AG08395 (cell line): Measurements from ENCODE around the gene KCNN4.

Experiments
- DNase-seq: peaks from one replicate; pipeline ENCODE4 v3.0.0; 2012; ENCODE audit warnings: mixed read lengths, low spot score

Gene KCNN4

DNA sequence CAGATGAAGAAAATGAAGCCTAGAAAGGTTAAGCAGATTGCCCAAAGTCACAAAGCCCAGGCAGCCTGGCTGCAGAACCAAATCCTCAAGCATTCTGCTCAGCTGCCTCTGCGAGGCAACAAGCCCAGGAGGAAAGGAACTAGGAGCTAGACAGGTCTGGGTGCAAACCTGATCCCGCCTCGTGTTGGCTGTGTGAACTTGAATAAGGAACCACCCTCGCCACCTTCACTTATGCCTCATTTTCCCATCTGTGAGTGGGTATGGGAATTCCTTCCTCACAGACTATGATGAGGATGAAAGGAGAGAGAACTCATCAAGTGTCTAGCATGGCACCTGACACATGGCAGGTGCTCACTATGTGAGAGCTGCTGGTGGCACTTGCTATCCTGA is 32.6 kb downstream of the KCNN4 start:
- DNase-seq: no peak

DNA sequence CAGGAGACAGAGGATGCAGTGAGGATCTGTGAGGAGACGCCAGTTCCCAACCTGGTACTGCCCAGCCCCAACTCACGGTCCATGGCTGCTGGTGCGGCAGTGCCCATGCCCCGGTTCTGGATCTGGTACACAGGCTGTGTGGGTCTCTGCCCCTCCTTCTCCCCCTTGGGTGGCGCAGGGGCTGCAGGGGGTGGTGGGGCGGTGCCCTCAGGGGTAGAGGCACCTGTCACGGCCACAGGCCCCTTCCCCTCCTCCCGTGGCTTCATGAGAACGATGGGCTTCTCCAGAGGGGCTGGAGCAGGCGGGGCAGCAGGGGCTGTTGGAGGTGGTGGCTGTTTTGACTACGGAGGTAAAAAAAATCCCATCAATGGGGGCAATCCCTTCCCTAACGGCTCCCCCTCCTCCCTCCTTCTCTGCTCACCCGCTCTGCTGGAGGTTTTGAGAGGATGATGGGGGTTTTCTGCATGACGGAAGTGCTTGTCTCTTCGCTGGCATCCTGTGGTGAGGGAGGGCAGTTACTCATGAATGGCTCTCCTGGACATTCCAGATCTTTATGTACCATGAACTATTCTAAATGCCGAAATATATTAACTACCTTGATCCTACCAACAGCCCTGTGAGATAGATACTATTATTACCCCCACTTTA is 33.1 kb downstream of the KCNN4 start:
- DNase-seq: no peak

DNA sequence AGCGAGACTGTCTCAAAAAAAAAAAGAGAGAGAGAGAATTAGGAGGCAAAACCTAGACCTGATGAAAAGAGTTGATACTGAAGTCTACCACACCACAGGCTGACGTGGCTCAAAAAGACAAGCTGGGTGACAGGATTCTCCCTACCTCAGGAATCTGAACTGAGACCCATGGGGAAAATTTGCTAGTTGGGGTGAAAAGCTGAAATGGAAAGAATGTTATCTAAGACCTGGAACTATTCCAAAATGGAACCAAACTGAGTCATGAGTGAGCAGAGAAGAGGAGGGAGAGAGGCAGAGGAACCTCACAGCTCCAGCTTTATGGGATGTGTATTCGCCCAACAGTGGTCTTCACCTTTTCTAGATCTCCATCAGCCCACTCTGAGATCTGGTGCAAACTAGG is 37.7 kb downstream of the KCNN4 start:
- DNase-seq: peak; percentile 43

DNA sequence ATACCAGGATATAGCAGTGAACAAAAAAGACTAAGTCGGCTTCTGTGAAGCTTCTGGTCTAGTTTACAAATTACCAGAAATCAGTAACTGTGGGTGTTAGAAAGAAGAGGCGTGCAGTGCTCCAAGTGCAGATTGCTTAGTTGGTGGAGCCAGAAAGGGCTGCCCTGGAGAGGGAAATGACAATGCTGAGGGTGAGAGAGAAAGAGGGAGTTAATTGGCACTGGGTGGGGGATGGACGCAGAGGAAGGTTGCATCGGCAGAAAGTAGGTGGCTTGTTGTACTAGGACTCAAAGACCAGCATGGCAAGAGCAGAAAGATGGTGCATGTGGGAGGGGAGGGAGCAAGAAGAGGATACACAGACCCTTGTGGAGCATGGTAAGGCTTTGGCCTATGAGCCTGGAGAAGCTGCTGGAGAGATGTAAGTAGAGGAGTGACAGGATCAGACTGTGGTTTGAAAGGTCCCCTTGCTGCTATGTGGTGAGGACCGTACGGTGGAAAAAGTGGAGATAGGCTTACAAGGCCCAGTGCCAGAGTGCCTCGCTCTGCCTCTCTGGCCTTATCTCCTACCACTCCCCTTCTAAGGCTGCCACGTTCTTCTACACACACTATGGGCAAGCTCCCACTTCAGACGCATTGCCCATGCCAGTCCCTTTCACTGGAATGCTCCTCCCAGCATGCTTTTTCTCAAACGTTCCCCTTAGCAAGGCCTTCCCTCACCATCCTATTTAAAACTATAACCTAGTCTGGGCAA is 39.5 kb downstream of the KCNN4 start:
- DNase-seq: no peak

DNA sequence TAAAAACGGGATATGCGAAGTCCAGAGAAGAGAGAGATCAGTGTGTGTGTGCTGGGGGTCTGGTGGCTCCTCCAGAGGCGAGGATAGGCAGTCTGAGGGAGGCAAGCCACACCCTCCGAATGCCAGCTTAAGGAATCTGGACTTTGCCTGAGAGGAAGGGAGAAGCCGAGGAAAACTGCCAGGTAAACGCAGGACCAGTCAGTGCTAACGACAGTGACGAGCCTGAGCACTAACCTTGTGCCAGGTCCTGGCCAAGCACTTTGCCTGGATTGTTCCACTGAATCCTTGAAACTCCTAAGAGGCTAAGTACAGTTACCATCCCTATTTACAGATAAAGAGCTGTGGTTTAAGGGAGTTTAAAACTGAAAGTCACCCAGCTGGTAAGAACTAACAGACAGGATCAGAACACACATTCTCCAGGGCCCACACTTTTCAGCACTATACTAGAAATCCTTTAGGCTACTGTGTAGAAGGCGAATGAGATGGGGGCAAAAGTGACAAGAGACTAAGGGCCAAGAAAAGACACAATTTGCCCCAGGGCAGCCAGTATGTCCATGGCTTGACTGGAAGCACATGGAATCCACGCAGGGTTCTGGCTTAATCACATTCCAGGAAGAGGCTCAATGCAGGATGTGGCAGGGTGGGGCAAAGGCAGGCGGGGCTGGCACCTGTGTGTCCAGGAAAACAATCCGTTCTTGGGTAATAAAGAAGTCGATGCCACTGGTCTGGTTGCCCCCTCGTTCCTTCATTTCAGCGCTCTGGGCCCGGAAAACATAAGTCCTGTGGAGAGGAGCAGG is 41.1 kb downstream of the KCNN4 start:
- DNase-seq: no peak

DNA sequence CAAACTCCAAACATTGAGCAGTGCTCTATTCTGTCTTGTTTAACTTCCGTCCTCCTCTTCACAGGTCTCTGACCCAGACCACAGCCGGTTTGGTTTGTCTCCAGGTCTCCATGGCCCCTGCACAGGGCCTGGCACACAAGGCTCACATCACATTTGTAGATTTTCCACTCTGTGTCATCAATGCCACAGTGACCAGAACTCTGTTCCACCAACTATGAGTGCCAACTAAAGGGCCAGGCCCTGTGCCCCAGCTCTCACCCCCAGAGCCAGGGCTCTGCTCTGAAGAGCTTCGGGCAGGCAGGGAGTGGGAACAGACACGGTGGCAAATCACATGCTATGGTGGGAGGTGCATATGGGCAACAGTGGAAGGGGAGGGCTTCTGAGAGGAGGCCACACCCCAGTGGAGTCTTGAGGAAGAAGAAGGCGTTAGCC is 42.0 kb downstream of the KCNN4 start:
- no peak for DNase-seq

DNA sequence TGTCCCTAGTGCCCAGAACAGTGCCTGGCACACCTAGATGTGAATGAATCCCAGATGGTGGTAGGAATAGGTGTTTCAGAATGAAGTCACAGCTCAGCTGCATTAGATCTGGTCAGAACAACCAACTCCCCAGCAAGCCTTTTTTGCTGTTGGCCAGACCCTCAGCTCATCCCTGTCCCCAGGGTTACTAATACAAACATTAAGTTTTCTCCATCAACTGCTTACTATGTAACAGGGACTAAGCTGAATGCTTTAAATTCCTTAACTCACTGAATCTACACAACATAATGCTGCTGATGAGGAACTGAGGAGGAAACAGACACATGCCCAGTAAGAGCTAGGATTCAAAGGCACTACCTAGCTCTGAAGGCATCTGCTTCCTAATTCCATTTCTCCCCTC is 44.8 kb downstream of the KCNN4 start:
- DNase-seq: peak; percentile 48

DNA sequence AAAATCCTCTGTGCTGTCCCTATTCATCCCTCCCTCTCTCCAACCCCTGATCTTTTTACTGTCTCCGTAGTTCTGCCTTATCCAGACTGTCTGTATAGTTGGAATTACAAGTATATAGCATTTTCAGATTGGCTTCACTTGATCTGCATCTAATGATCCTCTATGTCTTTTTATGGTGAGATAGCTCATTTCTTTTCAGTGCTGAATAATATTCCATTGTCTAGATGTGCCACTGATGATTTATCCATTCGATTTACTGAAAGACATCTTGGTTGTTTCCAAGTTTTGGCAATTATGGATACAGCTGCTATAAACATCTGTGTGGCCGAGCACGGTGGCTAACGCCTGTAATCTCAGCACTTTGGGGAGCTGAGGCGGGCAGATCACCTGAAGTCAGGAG is 45.8 kb downstream of the KCNN4 start:
- DNase-seq: no peak

DNA sequence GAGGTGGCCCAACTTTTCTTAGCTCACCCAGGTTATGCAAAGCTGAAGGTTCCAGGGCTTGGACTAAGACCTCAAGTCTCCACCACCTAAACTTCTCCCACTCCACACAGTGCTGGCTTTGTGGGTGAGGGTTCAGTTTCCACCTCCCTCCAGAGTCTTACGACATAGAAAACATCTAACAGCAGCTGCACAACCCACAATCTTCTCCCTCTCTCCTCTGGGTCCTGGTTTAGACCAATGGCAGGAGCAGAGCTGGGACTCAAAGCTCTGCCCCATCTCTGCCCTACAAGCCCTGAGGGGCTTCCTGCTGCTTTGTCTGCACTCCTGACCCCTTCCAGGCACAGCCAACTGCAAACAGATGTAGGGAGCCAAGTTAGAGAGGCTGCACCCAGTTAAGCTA is 48.9 kb downstream of the KCNN4 start:
- DNase-seq: no peak

DNA sequence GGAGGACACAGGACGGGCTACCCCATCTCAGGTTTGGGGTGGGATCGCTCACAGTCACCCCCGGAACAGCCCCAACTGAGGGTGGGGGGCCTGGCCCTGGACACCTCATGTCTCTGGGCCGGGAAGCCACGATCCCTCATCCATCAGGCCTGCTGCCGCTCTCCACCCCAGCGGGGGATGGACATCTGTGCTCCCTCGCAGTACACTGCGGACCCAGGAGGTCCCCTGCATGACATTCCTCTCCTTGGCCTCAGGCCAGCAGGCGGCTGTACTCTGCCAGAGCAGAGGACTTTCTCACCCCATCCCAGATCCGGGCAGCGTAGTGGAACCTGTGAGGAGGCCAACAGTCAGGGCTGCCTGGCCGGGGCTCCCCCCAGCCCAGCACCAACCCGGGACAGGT is 49.4 kb downstream of the KCNN4 start:
- DNase-seq: no peak

DNA sequence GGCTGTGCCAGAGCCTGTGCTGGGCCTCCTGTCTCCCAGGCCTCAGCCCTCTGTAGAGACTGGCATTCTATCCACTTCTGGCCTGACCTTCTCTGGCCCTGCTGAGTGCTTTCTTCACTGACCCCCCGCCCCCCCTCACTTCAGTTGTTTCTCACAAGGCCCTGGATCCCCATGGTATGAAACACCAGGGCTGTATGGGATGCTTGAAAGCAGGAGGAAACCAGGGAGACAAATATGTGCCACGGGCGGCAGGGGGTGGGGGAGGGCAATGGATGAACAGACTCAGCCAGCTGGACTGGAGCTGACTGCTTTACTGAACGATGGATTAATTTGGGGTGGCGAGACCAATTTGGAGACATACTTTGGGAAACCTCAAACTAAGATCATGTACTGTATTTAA is 50.9 kb downstream of the KCNN4 start:
- no peak for DNase-seq

DNA sequence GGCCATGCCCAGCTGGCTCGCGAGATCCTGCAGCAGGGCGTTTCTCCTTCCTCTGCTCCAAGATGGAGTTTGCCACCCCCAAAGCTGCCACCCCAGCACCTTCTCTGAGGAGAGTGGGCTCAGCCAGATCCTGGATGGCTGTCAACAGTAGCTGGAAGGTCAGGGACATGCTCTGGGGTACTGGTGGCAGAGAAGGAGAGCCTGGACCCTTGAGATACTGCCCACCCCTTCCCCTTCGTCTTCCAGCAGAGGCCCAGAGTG is 53.2 kb downstream of the KCNN4 start:
- no peak for DNase-seq

DNA sequence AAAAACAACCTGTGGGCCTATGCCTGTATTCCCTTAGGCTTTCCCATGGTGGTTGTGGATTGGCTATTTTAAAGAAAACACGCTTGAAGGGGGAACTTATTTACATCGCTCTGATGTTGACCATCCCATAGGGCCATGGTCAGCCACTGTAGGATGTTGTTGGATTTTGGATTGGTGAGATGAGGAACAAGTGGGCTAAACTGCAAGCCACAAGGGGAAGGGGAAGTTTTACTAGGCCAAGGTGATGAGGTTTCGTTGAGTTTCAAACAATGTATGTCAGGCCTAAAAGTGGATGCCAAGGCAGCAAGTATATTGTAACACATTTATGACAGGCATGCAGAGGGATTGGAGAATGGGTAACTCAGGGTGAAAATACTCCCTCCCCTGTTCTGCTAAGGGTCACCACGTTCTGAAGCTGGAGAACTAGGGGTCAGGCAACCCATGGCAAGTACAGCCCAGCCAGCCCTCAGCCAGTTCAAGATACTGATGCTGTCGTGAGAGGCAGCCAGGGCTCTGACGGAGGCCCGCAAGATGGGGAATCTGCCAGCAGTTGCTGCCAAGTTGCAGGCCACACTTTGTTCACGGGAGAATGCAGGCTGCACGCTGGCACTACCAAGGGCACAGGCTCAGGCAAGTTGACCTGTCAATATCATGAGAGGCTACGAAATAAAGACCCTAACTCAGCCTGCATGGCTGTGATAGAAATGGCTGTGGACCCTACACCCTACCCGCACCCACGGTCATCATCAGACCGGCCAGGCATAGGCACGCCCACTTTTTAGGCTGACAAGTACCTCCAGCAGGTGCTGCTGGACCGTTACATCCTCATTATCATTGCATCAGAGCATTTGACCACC is 53.8 kb downstream of the KCNN4 start:
- peak; percentile 49 for DNase-seq

DNA sequence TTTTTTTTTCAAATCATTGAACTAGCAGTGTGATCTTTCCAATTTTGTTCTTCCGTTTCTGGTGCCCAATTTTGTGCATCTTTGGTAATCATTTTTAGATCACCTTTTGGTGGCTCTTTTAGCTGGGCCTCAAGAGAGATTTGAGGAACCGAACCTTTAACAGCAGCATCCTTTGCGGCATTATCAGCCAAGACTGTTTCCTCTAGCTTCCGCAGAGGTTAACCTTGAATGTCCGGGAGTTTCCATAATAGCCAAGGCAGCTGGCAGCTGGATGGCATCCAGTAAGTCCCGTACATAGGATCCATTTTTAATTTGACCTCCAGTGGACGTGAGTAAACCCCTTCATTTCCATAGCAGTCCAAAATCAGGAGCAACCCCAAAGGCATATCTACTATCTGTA is 55.3 kb downstream of the KCNN4 start:
- DNase-seq: no peak

DNA sequence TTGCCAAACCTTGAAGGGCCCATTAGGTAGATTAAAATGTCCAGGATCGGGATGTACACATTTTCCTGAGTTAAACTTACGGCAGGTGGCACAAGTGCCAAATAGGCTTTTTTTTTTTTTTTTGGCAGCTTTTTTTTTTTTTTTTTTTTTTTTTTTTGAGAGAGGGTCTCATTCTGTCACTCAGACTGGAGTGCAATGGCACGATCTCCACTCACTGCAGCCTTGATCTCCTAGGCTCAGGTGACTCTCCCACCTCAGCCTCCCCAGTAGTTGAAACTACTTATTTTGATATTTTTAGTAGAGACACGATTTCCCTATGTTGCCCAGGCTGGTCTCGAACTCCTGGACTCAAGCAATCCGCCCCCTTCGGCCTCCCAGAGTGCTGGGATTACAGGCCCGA is 55.9 kb downstream of the KCNN4 start:
- no peak for DNase-seq

DNA sequence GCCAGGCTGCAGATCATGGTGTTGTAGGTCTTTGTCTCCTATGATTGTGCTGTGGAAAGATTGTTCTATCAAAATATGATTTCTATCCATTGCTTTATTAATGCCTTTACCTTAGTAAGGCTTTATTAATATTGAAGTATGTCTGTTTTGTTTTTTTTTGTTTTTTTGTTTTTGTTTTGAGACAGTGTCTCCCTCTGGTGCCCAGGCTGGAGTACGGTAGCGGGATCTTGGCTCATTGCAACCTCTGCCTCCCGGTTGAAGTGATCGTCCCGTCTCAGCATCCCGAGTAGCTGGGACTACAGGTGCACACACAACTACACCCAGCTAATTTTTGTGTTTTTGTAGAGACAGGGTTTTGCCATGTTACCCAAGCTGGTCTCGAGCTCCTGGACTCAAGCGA is 57.2 kb downstream of the KCNN4 start:
- DNase-seq: no peak

DNA sequence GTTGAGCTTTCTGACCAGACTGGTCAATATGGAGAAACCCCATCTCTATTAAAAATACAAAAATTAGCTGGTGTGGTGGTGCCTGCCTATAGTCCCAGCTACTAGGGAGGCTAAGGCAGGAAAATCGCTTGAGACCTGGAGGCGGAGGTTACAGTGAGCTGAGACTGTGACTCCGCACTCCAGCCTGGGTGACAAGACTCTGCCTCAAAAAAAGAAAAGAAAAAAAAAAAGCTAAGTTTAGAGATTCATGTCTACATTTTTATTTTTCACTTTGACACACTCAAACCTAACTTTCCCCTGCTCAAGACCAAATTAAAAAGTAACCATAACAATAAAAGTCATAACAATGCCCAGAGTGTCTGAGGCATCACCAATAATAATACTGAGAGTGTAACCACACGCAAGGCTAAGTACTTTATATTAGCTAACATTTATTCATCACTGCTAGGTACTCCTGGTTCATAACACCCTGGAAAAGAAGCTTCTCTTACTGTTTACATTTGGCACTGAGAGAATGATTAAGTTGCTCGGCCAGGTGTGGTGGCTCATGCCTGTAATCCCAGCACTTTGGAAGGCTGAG is 59.2 kb downstream of the KCNN4 start:
- no peak for DNase-seq

DNA sequence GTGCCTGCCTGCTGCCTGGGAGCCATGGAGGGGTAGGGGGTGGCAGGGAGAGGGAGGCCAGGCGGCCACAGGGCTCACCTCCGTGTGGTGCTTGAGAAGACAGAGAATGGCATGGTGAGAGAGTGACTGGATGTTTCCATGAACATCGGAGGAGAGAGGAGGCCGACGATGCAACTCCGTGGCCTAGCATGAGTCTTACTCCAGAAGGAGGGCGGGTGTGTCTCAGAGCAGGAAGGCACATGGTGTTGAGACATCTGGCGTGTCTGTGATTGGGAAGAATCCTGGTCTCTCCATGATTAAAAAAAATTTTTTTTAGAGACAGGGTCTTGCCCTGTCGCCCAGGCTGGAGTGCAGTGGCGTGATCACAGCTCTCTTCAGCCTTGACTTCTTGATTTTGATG is 59.8 kb downstream of the KCNN4 start:
- peak; percentile 44 for DNase-seq

DNA sequence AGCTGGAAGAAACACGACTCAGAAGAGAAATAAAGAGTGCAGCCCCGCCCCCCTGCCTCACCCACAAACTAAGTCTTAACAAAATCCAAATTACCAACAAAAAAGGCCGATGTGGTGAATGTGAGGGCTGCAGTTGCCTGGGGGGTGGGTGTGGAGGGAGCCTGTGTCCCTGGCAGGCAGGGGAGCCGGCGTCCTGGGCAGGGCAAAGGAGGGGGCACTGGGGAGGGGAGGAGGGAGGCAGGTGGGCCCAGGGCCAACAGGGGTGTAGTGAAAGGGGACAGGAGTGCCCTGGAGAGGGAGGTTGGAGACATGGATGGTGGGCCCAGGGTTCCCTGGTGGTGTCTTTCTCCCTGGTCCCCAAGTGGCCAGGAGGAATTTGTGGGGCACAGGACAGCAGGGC is 60.9 kb downstream of the KCNN4 start:
- no peak for DNase-seq

DNA sequence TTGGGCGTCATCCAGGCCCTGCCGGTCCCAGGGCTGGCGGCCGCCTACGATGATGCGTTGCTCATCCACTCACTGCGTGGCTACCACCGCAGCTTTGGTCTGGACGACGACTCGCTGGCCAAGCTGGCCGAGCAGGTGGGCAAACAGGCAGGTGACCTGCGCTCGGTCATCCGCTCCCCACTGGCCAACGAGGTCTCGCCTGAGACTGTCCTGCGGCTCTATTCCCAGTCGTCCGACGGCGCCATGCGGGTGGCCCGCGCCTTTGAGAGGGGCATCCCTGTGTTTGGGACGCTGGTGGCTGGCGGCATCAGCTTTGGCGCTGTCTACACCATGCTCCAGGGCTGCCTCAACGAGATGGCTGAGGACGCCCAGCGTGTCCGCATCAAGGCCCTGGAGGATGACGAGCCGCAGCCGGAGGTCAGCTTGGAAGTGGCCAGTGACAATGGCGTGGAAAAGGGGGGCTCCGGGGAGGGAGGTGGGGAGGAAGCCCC is 61.4 kb downstream of the KCNN4 start:
- no peak for DNase-seq

DNA sequence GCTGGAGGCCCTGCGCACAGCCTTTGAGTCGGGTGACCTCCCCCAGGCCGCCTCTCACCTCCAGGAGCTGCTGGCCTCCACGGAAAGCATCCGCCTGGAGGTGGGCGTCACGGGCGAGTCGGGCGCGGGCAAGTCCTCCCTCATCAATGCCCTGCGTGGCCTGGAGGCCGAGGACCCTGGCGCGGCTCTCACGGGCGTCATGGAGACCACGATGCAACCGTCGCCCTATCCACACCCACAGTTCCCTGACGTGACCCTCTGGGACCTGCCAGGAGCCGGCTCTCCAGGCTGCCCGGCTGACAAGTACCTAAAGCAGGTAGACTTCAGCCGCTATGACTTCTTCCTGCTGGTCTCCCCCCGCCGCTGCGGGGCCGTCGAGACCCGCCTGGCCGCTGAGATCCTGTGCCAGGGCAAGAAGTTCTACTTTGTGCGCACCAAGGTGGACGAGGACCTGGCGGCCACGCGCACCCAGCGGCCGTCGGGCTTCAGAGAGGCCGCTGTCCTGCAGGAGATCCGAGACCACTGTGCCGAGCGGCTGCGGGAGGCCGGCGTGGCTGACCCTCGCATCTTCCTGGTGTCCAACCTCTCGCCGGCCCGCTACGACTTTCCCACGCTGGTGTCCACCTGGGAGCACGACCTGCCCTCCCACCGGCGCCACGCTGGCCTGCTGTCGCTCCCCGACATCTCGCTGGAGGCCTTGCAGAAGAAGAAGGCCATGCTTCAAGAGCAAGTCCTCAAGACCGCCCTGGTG is 62.0 kb downstream of the KCNN4 start:
- no peak for DNase-seq
